A549 treated with CpdA at 1 μM for 4 hours (cell line): ENCODE results near the gene STX10. TPM values are rescaled to one million over a fixed set of nuclear protein-coding genes. Genes with fewer than 3 reads are reported as not detected.

Experiments
- total RNA-seq: library from RNA; stranded (reverse); fragments of 200-300 nt; extraction: Qiagen RNA extraction; gene quantifications from 5 replicates; pipeline ENCODE4 v1.2.3, GENCODE V29; 2022; ENCODE audit warnings: low read depth

The STX10 gene, protein sequence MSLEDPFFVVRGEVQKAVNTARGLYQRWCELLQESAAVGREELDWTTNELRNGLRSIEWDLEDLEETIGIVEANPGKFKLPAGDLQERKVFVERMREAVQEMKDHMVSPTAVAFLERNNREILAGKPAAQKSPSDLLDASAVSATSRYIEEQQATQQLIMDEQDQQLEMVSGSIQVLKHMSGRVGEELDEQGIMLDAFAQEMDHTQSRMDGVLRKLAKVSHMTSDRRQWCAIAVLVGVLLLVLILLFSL
- total RNA-seq, result 42.3 to 63.0 TPM (median 60.7 TPM) in 5 replicates

DNA sequence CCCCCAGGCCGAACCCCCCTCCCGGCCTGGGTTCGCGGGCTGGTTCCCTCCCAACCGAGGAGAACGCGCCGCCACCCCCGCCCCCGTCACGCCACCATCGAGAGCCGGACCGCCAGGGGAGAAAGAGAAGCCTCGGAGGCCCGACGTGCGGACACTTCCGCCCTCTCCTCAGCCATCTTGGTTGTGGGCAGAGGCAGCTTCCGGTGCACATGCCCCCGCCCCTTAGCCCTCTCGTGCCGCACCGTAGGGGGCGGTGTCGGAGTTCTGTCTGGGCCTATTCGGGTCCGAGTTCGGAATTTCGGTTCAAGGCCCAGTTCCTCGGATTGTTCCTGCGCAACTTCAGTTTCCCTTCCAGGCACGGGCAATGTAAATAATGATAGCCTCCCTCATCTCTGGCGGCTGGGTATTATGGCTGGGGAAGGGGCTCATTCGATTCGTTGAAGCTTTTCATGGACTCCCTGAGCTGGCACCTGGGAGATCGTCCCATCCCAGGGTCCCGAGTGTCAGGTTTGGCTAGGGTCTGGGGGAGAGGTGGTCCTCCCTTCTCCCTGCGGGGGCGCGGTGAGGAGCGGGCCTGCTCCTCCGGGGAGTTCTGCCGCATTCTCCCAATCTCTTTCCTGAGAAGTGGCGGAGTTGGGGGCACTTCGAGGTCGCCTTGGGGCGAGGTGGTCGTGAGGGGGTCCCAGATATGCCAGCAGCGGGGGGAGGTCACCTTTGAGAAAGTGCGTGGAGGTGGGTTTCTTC, at the start of gene STX10, which contains the start of gene IER2:
Gene STX10 (minus strand): TSS at position 189 of the 744 bp plus-strand sequence. CDS start 202 bp downstream, outside the sequence.
Gene IER2 (plus strand): TSS at position 225 of the 744 bp plus-strand sequence. CDS start 2,776 bp downstream, outside the sequence.

DNA sequence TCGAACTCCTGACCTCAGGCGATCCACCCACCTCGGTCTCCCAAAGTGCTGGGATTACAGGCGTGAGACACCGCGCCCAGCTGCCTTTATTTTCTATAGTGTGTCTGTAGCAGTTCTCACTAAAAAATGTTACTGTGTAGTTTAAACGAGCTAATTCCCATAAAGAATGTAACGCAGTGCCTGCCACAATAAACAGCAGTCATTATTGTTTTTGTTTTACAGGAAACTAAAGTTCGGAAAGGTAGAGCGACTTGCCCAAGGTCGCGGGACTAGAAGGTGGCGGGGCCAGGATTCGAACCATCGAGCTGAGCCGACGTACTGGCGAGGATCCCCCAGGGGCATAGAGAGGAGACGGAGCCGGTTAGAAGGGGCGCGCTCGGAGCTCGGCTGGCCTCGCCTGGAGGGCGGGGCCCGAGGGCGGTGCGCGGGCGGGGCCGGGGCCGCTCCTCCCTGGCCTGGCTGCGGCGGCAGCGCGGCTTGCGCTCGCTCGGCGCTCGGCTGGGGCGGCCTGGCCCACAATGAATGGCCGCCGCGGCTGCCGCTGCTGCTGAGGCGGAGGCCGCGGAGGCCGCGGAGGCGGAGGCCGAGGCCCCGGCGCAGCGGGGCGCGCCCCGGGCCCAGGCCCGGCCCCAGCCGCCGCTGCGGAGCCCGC, 32.3 kb downstream of the STX10 start, which contains the start of gene NACC1:
Gene NACC1 (plus strand): TSS at position 493 of the 652 bp plus-strand sequence. CDS start 16,944 bp downstream, outside the sequence.

DNA sequence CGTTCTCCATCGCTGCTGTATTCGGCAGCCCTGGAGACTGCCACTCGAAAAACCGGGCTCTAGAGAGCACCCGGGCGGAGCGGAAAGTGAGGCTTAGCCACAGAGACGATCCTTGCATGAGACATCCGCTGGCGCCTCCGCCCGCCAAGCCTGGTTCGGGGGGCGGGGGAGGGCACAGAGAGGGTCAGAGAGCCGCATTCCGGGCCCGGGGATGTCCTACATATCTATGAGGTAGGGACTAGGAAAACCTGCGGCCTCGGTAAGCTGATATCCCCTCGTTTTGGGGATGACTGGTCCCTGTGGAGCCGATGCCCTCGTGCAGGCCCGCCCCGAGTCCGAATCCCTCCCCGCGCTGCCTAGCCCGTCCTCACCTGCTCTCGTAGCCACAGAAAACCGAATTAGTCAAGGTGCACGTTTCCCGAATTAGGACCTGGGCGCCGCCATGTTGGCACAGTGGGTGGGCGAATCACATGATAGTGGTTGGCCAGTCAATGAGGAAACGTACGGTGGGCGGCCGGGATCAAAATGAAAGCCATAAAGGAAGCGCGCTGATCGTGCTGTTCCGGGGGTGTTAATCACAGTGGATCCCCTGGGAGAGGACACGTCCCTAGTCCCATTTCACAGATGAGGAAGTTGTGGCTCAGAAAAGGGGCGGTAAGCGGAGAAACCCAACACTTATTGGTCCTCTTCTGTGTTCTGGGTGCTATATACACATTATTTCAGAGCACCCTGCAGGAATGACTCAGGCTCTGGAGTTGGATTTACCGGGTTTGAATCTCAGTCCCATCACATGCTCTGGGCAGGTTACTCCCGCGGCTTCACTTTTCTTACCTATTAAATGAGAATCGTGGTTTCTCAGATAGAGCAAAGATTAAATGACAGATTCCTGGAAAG, 33.6 kb downstream of the STX10 start, which contains the start of gene TRMT1:
Gene TRMT1 (minus strand): TSS at position 459 of the 894 bp plus-strand sequence. CDS start 341 bp downstream, at position 118.

DNA sequence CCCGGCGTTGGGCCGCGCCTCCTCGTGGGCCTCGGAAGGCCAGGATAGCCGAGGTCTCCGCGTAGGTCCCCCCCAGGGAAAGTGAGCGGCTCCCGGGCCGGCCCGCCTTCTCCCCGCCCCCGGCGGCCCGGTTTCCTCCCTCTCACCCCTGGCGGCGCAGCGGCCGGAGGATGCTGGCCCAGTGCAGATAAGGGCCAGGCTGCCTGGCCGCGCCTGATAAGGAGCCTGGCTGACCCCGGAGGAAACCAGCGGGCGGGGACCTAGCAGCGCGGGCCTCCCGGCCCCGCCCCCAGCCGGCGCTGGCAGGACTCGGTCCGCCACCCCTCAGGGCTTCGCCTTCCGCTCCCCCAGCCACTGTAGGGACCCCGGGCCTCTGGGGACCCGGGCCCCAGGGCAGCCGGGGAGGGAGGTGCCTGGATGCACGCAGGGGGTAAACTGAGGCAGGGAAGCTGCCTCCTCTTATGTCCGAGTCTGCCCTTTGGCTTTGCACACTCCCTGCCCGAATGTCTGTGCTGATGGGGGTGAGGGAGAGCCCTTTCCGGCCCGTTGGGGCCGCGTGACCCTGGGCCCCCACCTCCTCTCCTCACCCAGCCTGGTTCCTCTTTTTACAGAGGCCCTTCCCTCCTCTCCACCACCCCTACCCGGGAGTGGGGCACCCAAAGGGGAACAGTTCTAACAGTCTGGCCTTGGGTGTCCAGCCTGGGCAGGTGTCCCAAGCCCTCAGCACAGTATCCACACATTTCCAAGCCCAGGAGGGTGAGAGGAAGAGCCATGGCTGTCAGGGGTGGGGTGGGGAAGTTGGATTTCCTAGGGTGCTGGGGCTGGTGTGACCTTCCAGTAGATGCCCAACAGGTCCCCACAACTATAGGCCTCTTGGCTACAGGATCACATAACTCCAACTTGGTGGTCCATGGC, 47.3 kb downstream of the STX10 start, which contains the start of gene LYL1:
Gene LYL1 (minus strand): TSS at position 193 of the 915 bp plus-strand sequence. CDS start 1,687 bp downstream, outside the sequence.

Other genes with a start within 250 kb of the STX10 start
- gene SYCE2, start 231.1 kb downstream of the STX10 start, total RNA-seq, result 0.23 to 0.55 TPM (median 0.40 TPM) in 5 replicates
- gene FARSA, start 216.7 kb downstream of the STX10 start, total RNA-seq, result 77.7 to 87.4 TPM (median 81.4 TPM) in 5 replicates
- 606 to 640 TPM (median 607 TPM) in 5 replicates for gene CALR, start 211.8 kb downstream of the STX10 start, total RNA-seq
- 73.6 to 84.7 TPM (median 79.2 TPM) in 5 replicates for gene RAD23A, start 204.5 kb downstream of the STX10 start, total RNA-seq
- gene GADD45GIP1, start 193.2 kb downstream of the STX10 start, total RNA-seq, result 30.1 to 55.5 TPM (median 52.4 TPM) in 5 replicates
- gene DAND5, start 180.8 kb downstream of the STX10 start, total RNA-seq, result 0.09 to 0.16 TPM in 2 of 5 replicates, not detected in the others
- gene NFIX, start 154.9 kb downstream of the STX10 start, total RNA-seq, result 3.8 to 5.0 TPM (median 4.2 TPM) in 5 replicates
- 0.62 to 1.0 TPM (median 0.77 TPM) in 5 replicates for gene LYL1, start 47.5 kb downstream of the STX10 start, total RNA-seq
- gene TRMT1, start 33.6 kb downstream of the STX10 start, total RNA-seq, result 39.1 to 48.0 TPM (median 46.0 TPM) in 5 replicates
- gene NACC1, start 32.1 kb downstream of the STX10 start, total RNA-seq, result 34.1 to 43.7 TPM (median 40.6 TPM) in 5 replicates
- 60.3 to 91.4 TPM (median 81.0 TPM) in 5 replicates for gene IER2, start within 50 bp of the STX10 start, total RNA-seq